Gastroesophageal sphincter (tissue), 3 donors: Measurements from ENCODE around the gene MAPK7.

ENCODE experiments used
- POLR2A ChIP-seq, 2 donors: fragments of 450-650 bp; IDR thresholded peaks; one replicate each; pipeline ENCODE4 v1.6.1; 2017; ENCODE audit warnings: antibody characterized with exemption in 2 of 2, mild to moderate bottlenecking in 2 of 2, moderate library complexity in 1 of 2
- TF ChIP-seq, protein P1 (sequence below), 4 experiments: fragments of 200-600 bp in 2 of 4; fragments of 450-650 bp in 2 of 4; sonication (generic) in 1 of 4; IDR thresholded peaks; one replicate each; pipeline ENCODE4 v1.5.1; 2017 to 2019; ENCODE audit warnings: antibody characterized with exemption in 4 of 4, mild to moderate bottlenecking in 2 of 4, moderate library complexity in 2 of 4

DNA sequence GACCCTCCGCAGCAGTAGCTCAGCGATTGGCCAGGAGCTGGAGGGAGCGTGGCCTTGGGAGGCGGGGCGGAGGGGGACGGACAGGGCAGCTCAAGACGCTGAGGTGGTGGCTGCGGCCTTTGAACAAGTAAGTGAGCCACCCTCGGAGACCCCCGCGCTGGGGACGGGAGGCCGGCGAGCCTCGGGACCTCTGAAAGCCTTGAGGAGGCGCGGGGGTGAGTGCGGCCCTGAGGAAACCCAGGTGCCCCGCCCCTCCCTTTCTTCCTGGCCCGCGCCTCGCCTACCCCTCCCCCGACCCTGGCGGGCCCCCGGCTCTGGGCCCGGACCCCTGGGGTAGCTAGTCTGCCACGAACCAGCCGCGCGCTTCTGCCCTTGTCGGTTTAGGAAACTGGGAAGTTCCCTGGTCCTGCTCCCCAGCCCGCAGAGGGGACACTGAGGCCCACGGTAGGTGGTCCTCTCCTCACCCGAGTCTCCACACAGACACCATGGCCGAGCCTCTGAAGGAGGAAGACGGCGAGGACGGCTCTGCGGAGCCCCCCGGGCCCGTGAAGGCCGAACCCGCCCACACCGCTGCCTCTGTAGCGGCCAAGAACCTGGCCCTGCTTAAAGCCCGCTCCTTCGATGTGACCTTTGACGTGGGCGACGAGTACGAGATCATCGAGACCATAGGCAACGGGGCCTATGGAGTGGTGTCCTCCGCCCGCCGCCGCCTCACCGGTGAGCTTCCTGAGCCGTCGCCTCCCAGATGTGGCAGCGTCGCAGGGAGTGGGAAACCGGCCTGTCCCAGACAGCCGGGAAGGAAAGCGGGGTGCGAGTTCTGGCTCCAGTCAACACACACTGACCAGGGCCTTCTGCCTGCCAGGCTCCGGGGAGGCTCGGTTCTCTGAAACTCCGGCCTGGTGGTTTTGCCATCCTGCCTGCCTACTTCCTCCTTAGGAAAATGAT is at the start of gene MAPK7:
- TF ChIP-seq, protein P1, sequence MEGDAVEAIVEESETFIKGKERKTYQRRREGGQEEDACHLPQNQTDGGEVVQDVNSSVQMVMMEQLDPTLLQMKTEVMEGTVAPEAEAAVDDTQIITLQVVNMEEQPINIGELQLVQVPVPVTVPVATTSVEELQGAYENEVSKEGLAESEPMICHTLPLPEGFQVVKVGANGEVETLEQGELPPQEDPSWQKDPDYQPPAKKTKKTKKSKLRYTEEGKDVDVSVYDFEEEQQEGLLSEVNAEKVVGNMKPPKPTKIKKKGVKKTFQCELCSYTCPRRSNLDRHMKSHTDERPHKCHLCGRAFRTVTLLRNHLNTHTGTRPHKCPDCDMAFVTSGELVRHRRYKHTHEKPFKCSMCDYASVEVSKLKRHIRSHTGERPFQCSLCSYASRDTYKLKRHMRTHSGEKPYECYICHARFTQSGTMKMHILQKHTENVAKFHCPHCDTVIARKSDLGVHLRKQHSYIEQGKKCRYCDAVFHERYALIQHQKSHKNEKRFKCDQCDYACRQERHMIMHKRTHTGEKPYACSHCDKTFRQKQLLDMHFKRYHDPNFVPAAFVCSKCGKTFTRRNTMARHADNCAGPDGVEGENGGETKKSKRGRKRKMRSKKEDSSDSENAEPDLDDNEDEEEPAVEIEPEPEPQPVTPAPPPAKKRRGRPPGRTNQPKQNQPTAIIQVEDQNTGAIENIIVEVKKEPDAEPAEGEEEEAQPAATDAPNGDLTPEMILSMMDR (IDR thresholded peaks at IDR 0.05) = no peak
- peak in 1 of 2 donors; percentile 36 for TF ChIP-seq POLR2A (IDR thresholded peaks at IDR 0.05)
